HEK293 (cell line): ENCODE results near the gene PAX4.

Experiments
- CTCF ChIA-PET: fragments of 350-600 bp; formaldehyde crosslinking; extraction: SDS; loops from one replicate; lab custom pipeline; 2021; ENCODE audit warnings: antibody characterized with exemption; lab: Yijun Ruan, JAX
- POLR2A ChIA-PET: fragments of 300-600 bp; formaldehyde crosslinking; extraction: SDS; loops from one replicate; lab custom pipeline; 2020; ENCODE audit warnings: antibody characterized with exemption, inconsistent platforms; lab: Yijun Ruan, JAX
- H3K27ac ChIP-seq: fragments of 200-500 bp; sonication (Bioruptor generic); 2 replicates; pipeline ENCODE4 v1.5.1; 2014; ENCODE audit warnings: low read depth, low read length, control low read depth, inconsistent platforms; ENCODE audit errors: extremely low read depth
- H3K36me3 ChIP-seq, 2 experiments: fragments of 200-500 bp in 1 of 2; sonication (Bioruptor generic) in 1 of 2; 1 replicate in 1 of 2; 2 replicates in 1 of 2; pipeline ENCODE4 v1.5.1; 2014 to 2017; ENCODE audit warnings: inconsistent platforms in 2 of 2, low read length in 2 of 2; ENCODE audit not compliant: control insufficient read depth in 2 of 2, insufficient read depth in 1 of 2
- H3K4me1 ChIP-seq: fragments of 200-500 bp; sonication (Bioruptor generic); 2 replicates; pipeline ENCODE4 v1.5.1; 2014; ENCODE audit warnings: mild to moderate bottlenecking, low read length, inconsistent platforms; ENCODE audit not compliant: control insufficient read depth, insufficient read depth
- H3K4me3 ChIP-seq: 2 replicates; pipeline ENCODE4 v1.5.1; 2011; ENCODE audit warnings: low read depth, mild to moderate bottlenecking, control low read depth, low read length, moderate library complexity
- H3K9me3 ChIP-seq: fragments of 200-500 bp; sonication (Bioruptor generic); 2 replicates; pipeline ENCODE4 v1.5.1; 2014; ENCODE audit warnings: low read depth, low read length, inconsistent platforms; ENCODE audit not compliant: control insufficient read depth, insufficient read depth
- GLIS1 ChIP-seq: fragments of 450-650 bp; formaldehyde crosslinking; IDR thresholded peaks from 2 replicates; pipeline ENCODE4 v1.5.1; 2016; ENCODE audit warnings: missing biosample characterization, missing genetic modification characterization
- IKZF3 ChIP-seq: fragments of 450-650 bp; IDR thresholded peaks from 2 replicates; pipeline ENCODE4 v1.5.0; 2018; ENCODE audit warnings: missing biosample characterization, mild to moderate bottlenecking, missing genetic modification characterization, moderate library complexity
- INSM2 ChIP-seq: fragments of 450-650 bp; formaldehyde crosslinking; IDR thresholded peaks from 2 replicates; pipeline ENCODE4 v1.5.1; 2016; ENCODE audit warnings: missing biosample characterization, missing genetic modification characterization
- KLF1 ChIP-seq: fragments of 450-650 bp; formaldehyde crosslinking; IDR thresholded peaks from 2 replicates; pipeline ENCODE4 v1.5.1; 2016; ENCODE audit warnings: missing biosample characterization, missing genetic modification characterization
- KLF10 ChIP-seq: fragments of 450-650 bp; IDR thresholded peaks from 2 replicates; pipeline ENCODE4 v1.5.1; 2018; ENCODE audit warnings: missing biosample characterization, mild to moderate bottlenecking, missing genetic modification characterization
- KLF8 ChIP-seq: fragments of 450-650 bp; formaldehyde crosslinking; IDR thresholded peaks from 2 replicates; pipeline ENCODE4 v1.5.1; 2016; ENCODE audit warnings: missing biosample characterization, missing genetic modification characterization
- KLF9 ChIP-seq: fragments of 450-650 bp; formaldehyde crosslinking; IDR thresholded peaks from 2 replicates; pipeline ENCODE4 v1.5.1; 2016; ENCODE audit warnings: missing biosample characterization, missing genetic modification characterization, low read depth
- MYNN ChIP-seq: fragments of 450-650 bp; formaldehyde crosslinking; IDR thresholded peaks from 2 replicates; pipeline ENCODE4 v1.5.1; 2016; ENCODE audit warnings: missing biosample characterization, missing genetic modification characterization, borderline replicate concordance
- SP3 ChIP-seq: fragments of 450-650 bp; formaldehyde crosslinking; IDR thresholded peaks from 2 replicates; pipeline ENCODE4 v1.5.1; 2016; ENCODE audit warnings: missing biosample characterization, missing genetic modification characterization
- TCF7L2 ChIP-seq: IDR thresholded peaks from 2 replicates; pipeline ENCODE4 v1.6.1; 2011; ENCODE audit warnings: low read depth, mild to moderate bottlenecking, inconsistent platforms, low read length, moderate library complexity, borderline replicate concordance
- ZBTB10 ChIP-seq: fragments of 450-650 bp; formaldehyde crosslinking; IDR thresholded peaks from 2 replicates; pipeline ENCODE4 v1.5.1; 2016; ENCODE audit warnings: missing biosample characterization, missing genetic modification characterization
- ZBTB11 ChIP-seq: fragments of 450-650 bp; formaldehyde crosslinking; conservative IDR thresholded peaks from 2 replicates; pipeline ENCODE4 v1.5.1; 2016; ENCODE audit warnings: low read depth, missing biosample characterization, missing genetic modification characterization
- ZBTB17 ChIP-seq: fragments of 450-650 bp; formaldehyde crosslinking; IDR thresholded peaks from 2 replicates; pipeline ENCODE4 v1.5.1; 2016; ENCODE audit warnings: missing biosample characterization, missing genetic modification characterization
- ZBTB20 ChIP-seq: fragments of 450-650 bp; formaldehyde crosslinking; IDR thresholded peaks from 2 replicates; pipeline ENCODE4 v1.5.1; 2016; ENCODE audit warnings: missing biosample characterization, missing genetic modification characterization
- ZBTB7A ChIP-seq: fragments of 450-650 bp; formaldehyde crosslinking; IDR thresholded peaks from 2 replicates; pipeline ENCODE4 v1.5.1; 2016; ENCODE audit warnings: low read depth, missing biosample characterization, missing genetic modification characterization
- ZFP3 ChIP-seq: fragments of 450-650 bp; formaldehyde crosslinking; IDR thresholded peaks from 2 replicates; pipeline ENCODE4 v1.5.1; 2016; ENCODE audit warnings: low read depth, missing biosample characterization, missing genetic modification characterization
- ZFP37 ChIP-seq: fragments of 450-650 bp; formaldehyde crosslinking; IDR thresholded peaks from 2 replicates; pipeline ENCODE4 v1.5.1; 2016; ENCODE audit warnings: missing biosample characterization, missing genetic modification characterization
- ZIC2 ChIP-seq: fragments of 450-650 bp; formaldehyde crosslinking; IDR thresholded peaks from 2 replicates; pipeline ENCODE4 v1.5.1; 2016; ENCODE audit warnings: missing biosample characterization, missing genetic modification characterization
- ZNF132 ChIP-seq: fragments of 450-650 bp; formaldehyde crosslinking; IDR thresholded peaks from 2 replicates; pipeline ENCODE4 v1.5.1; 2017; ENCODE audit warnings: missing biosample characterization, missing genetic modification characterization, borderline replicate concordance
- ZNF24 ChIP-seq: fragments of 450-650 bp; formaldehyde crosslinking; IDR thresholded peaks from 2 replicates; pipeline ENCODE4 v1.5.1; 2016; ENCODE audit warnings: missing biosample characterization, missing genetic modification characterization
- ZNF514 ChIP-seq: fragments of 450-650 bp; formaldehyde crosslinking; IDR thresholded peaks from 2 replicates; pipeline ENCODE4 v1.5.1; 2016; ENCODE audit warnings: missing biosample characterization, missing genetic modification characterization
- ZNF561 ChIP-seq: fragments of 450-650 bp; IDR thresholded peaks from 2 replicates; pipeline ENCODE4 v1.5.1; 2018; ENCODE audit warnings: missing biosample characterization, missing genetic modification characterization, borderline replicate concordance
- ZNF596 ChIP-seq: fragments of 450-650 bp; IDR thresholded peaks from 2 replicates; pipeline ENCODE4 v1.5.0; 2018; ENCODE audit warnings: missing biosample characterization, mild to moderate bottlenecking, missing genetic modification characterization, moderate library complexity
- ZNF600 ChIP-seq: fragments of 450-650 bp; formaldehyde crosslinking; IDR thresholded peaks from 2 replicates; pipeline ENCODE4 v1.5.1; 2016; ENCODE audit warnings: missing biosample characterization, missing genetic modification characterization
- ZNF654 ChIP-seq: fragments of 450-650 bp; formaldehyde crosslinking; IDR thresholded peaks from 2 replicates; pipeline ENCODE4 v1.5.1; 2016; ENCODE audit warnings: low read depth, missing biosample characterization, missing genetic modification characterization
- ZNF664 ChIP-seq: fragments of 450-650 bp; formaldehyde crosslinking; IDR thresholded peaks from 2 replicates; pipeline ENCODE4 v1.5.1; 2016; ENCODE audit warnings: missing biosample characterization, missing genetic modification characterization
- ZNF76 ChIP-seq: fragments of 450-650 bp; formaldehyde crosslinking; IDR thresholded peaks from 2 replicates; pipeline ENCODE4; 2016; ENCODE audit warnings: low read depth, missing biosample characterization, missing genetic modification characterization, borderline replicate concordance

Gene PAX4

GRCh38 chr7:127589896-127590295 is 28.0 kb downstream of the PAX4 start:
- TF ChIP-seq MYNN (tag by site-specific recombination) (no peak), ZNF596 (tag by site-specific recombination) (no peak), IKZF3 (tag by site-specific recombination) (no peak), ZNF654 (no peak), ZNF561 (tag by site-specific recombination) (no peak), INSM2 (no peak), ZBTB10 (no peak), ZNF664 (no peak), TCF7L2 (no peak), ZFP3 (tag by site-specific recombination) (no peak), ZNF132 (tag by site-specific recombination) (no peak), ZNF24 (tag by site-specific recombination) (no peak), SP3 (tag by site-specific recombination) (no peak)
- no peak overlapping the region for H3K4me3 ChIP-seq
- no peaks in the 10 kb centered on the region for H3K9me3 ChIP-seq
- ChIA-PET POLR2A (no interaction called here), CTCF (interaction anchor here (2.0 kb wide), 1 partner anchor 119 kb away, joined by 8 read pairs; no protein-coding TSS in a partner anchor)
- H3K4me1 ChIP-seq = no peaks in the 10 kb centered on the region
- peaks cover 7 to 25% of the 10 kb centered on the region in 2 experiments; a peak in 2 of 3 replicates for H3K36me3 ChIP-seq
- no peak overlapping the region for H3K27ac ChIP-seq

- peaks cover 4% of the 10 kb centered on the region; the same call in 1 of the 2 replicates for H3K4me1 ChIP-seq
- H3K36me3 ChIP-seq = peaks cover 7 to 28% of the 10 kb centered on the region in 2 experiments; a peak in 2 of 3 replicates
- CTCF ChIA-PET = interaction anchor here (0.6 to 2.0 kb wide), 12 partner anchors 8 to 656 kb away, joined by 3 to 8 read pairs (median 3); no protein-coding TSS in a partner anchor
- peak overlapping the region; percentile 86 for H3K4me3 ChIP-seq
- H3K9me3 ChIP-seq = no peaks in the 10 kb centered on the region
- POLR2A ChIA-PET = interaction anchor here (0.8 to 2.8 kb wide), 4 partner anchors 11 to 621 kb away, joined by 3 to 13 read pairs (median 4); no protein-coding TSS in a partner anchor
- H3K27ac ChIP-seq = peak overlapping the region; percentile 77; the same call in 1 of the 2 replicates
- 0 out of 2 replicates have a peak, but pooled peaks have one; percentile 6 for TF ChIP-seq ZBTB11 (tag by site-specific recombination)
- peak; percentile 13 for TF ChIP-seq KLF10 (tag by site-specific recombination)
- no peak for TF ChIP-seq ZBTB7A (tag by site-specific recombination)
- peak; percentile 57; the same call in 1 of the 2 replicates for TF ChIP-seq KLF9 (tag by site-specific recombination)
- TF ChIP-seq ZBTB17 (tag by site-specific recombination) = peak; percentile 79
- peak; percentile 80 for TF ChIP-seq ZBTB20 (tag by site-specific recombination)
- peak; percentile 82 for TF ChIP-seq KLF8 (tag by site-specific recombination)
- TF ChIP-seq ZFP37 (tag by site-specific recombination) = peak; percentile 32; the same call in 1 of the 2 replicates
- peak; percentile 76; the same call in 1 of the 2 replicates for TF ChIP-seq KLF1
- TF ChIP-seq ZNF514 (tag by site-specific recombination) = no peak
- TF ChIP-seq ZNF600 = peak; percentile 34; the same call in 1 of the 2 replicates
- TF ChIP-seq ZIC2 (tag by site-specific recombination) = 0 out of 2 replicates have a peak, but pooled peaks have one; percentile 3
- peak; percentile 60; the same call in 1 of the 2 replicates for TF ChIP-seq ZNF561 (tag by site-specific recombination)
- TF ChIP-seq GLIS1 (tag by site-specific recombination) = peak; percentile 32
- TF ChIP-seq ZNF76 (tag by site-specific recombination) = peak; percentile 29; the same call in 1 of the 2 replicates
Observed at GRCh38 chr7:127588697-127589482, 29.1 kb downstream of the PAX4 start.
